HepG2 (cell line): ENCODE results near the gene IARS2. TPM values are rescaled to one million over a fixed set of nuclear protein-coding genes. Genes with fewer than 3 reads are reported as not detected.
"Not testable (repeated sequence)": the region's sequence is repeated elsewhere in the genome, so short reads cannot be mapped to it uniquely, and the experiment has no call there.

Source experiments
- ATAC-seq: fragments of 200-7000 bp; cut with Tn5 transposase; 3 replicates; pipeline ENCODE4 v1.9.1; 2020; ENCODE audit warnings: mild to moderate bottlenecking, moderate library complexity
- BruUV-seq: library from RNA; stranded (reverse); fragments of 400-500 nt; replicated peaks from 2 replicates; lab custom pipeline; 2021; lab: Mats Ljungman, UMichigan
- CTCF ChIA-PET: fragments of 300-600 bp; formaldehyde crosslinking; extraction: SDS; loops from one replicate; lab custom pipeline; 2021; ENCODE audit warnings: low total read pairs, inconsistent platforms, low intra/inter-chr PET ratio; lab: Yijun Ruan, JAX
- POLR2A ChIA-PET: fragments of 350-600 bp; sonication (Branson Sonifier 250); formaldehyde crosslinking; loops from one replicate; lab custom pipeline; 2020; ENCODE audit warnings: antibody characterized with exemption, inconsistent platforms; lab: Yijun Ruan, JAX
- DNase-seq: peaks from one replicate; pipeline ENCODE4 v3.0.0-alpha.2; 2015; ENCODE audit warnings: low spot score
- FAIRE-seq: peaks from 3 replicates; lab custom pipeline; 2011; peaks lifted over from hg19 to GRCh38; lab: Jason Lieb, UNC
- H2AFZ ChIP-seq: one replicate; pipeline ENCODE4 v1.6.1; 2011; ENCODE audit warnings: low read length, inconsistent platforms
- H3K27ac ChIP-seq: fragments of 300-600 bp; 3 replicates; pipeline ENCODE4 v1.8.0; 2011; ENCODE audit warnings: mixed run types, mild to moderate bottlenecking, mixed read lengths, low read length, inconsistent platforms; ENCODE audit not compliant: insufficient read depth; ENCODE audit errors: extremely low read length
- H3K27me3 ChIP-seq, 2 experiments: fragments of 200-600 bp in 1 of 2; 2 replicates in 1 of 2; 3 replicates in 1 of 2; pipeline versions ENCODE4 v1.6.0 to v1.8.0; 2011; ENCODE audit warnings: low read length in 2 of 2, mild to moderate bottlenecking in 2 of 2, moderate library complexity in 2 of 2, inconsistent platforms in 1 of 2; ENCODE audit not compliant: insufficient read depth in 2 of 2, control insufficient read depth in 1 of 2
- H3K36me3 ChIP-seq, 2 experiments: fragments of 200-600 bp in 1 of 2; replicated peaks in 1 of 2; 2 replicates in 1 of 2; 3 replicates in 1 of 2; pipeline versions ENCODE4 v1.5.1 to v1.8.0; 2011; ENCODE audit warnings: low read length in 2 of 2, inconsistent platforms in 1 of 2; ENCODE audit not compliant: insufficient read depth in 2 of 2, control insufficient read depth in 1 of 2
- H3K4me1 ChIP-seq: 2 replicates; pipeline ENCODE4 v1.5.1; 2012; ENCODE audit warnings: low read length, inconsistent platforms; ENCODE audit not compliant: insufficient read depth
- H3K4me2 ChIP-seq: 2 replicates; pipeline ENCODE4 v1.6.0; 2011; ENCODE audit warnings: low read depth, low read length, inconsistent platforms
- H3K4me3 ChIP-seq, 3 experiments: fragments of 200-600 bp in 1 of 3; sonication (generic), shearing (Covaris generic) in 1 of 3; replicated peaks in 1 of 3; 2 replicates each; pipeline ENCODE4 v1.5.1; 2011 to 2016; ENCODE audit warnings: low read length in 3 of 3, inconsistent platforms in 2 of 3, low read depth in 2 of 3, mild to moderate bottlenecking in 2 of 3, control low read depth in 1 of 3, mixed read lengths in 1 of 3; ENCODE audit not compliant: insufficient read depth in 1 of 3
- H3K79me2 ChIP-seq: one replicate; pipeline ENCODE4 v1.6.1; 2011; ENCODE audit warnings: low read length, inconsistent platforms; ENCODE audit not compliant: insufficient read depth
- H3K9ac ChIP-seq: 2 replicates; pipeline ENCODE4 v1.6.0; 2011; ENCODE audit warnings: mild to moderate bottlenecking, low read depth, low read length, inconsistent platforms; ENCODE audit not compliant: insufficient read depth
- H3K9me3 ChIP-seq: 2 replicates; pipeline ENCODE4 v1.5.1; 2012; ENCODE audit warnings: mild to moderate bottlenecking, low read length
- H4K20me1 ChIP-seq: 2 replicates; pipeline ENCODE4 v1.6.0; 2011; ENCODE audit warnings: inconsistent platforms, mild to moderate bottlenecking, low read length, moderate library complexity; ENCODE audit not compliant: insufficient read depth
- AKAP8 ChIP-seq: sonication (generic); formaldehyde crosslinking; IDR thresholded peaks from 2 replicates; pipeline ENCODE4 v1.5.1; 2020; ENCODE audit warnings: mild to moderate bottlenecking, missing genetic modification reagents
- ATF7-NPFF ChIP-seq: sonication (generic); formaldehyde crosslinking; IDR thresholded peaks from 2 replicates; pipeline ENCODE4 v1.8.1; 2023; ENCODE audit warnings: mild to moderate bottlenecking, low read depth, missing genetic modification reagents, moderate library complexity
- CBFB ChIP-seq: sonication (generic); formaldehyde crosslinking; IDR thresholded peaks from 2 replicates; pipeline ENCODE4 v1.4.0; 2020; ENCODE audit warnings: missing genetic modification reagents
- CHCHD3 ChIP-seq: sonication (generic); formaldehyde crosslinking; IDR thresholded peaks from 2 replicates; pipeline ENCODE4 v1.8.0; 2022; ENCODE audit warnings: mild to moderate bottlenecking, missing genetic modification reagents, moderate library complexity
- JARID2 ChIP-seq: sonication (generic); formaldehyde crosslinking; IDR thresholded peaks from 2 replicates; pipeline ENCODE4 v1.8.1; 2023; ENCODE audit warnings: missing genetic modification reagents, inconsistent platforms; ENCODE audit not compliant: insufficient replicate concordance
- NFKB2 ChIP-seq: sonication (generic); formaldehyde crosslinking; IDR thresholded peaks from 2 replicates; pipeline ENCODE4 v1.4.0; 2020; ENCODE audit warnings: missing genetic modification reagents, borderline replicate concordance
- RARG ChIP-seq: sonication (generic); formaldehyde crosslinking; IDR thresholded peaks from 2 replicates; pipeline ENCODE4 v1.4.0; 2020; ENCODE audit warnings: low read depth, mild to moderate bottlenecking, missing genetic modification reagents
- SIN3A ChIP-seq: IDR thresholded peaks from 2 replicates; pipeline ENCODE4 v1.6.1; 2011; ENCODE audit warnings: low read depth, mild to moderate bottlenecking, control low read depth, low read length, borderline replicate concordance
- SRY ChIP-seq: sonication (generic); formaldehyde crosslinking; IDR thresholded peaks from 2 replicates; pipeline ENCODE4 v1.8.0; 2022; ENCODE audit warnings: mild to moderate bottlenecking, missing genetic modification reagents
- ZKSCAN5 ChIP-seq: sonication (generic); formaldehyde crosslinking; IDR thresholded peaks from 2 replicates; pipeline ENCODE4 v1.5.1; 2020; ENCODE audit warnings: mild to moderate bottlenecking, missing genetic modification reagents
- ZNF558 ChIP-seq: sonication (generic); formaldehyde crosslinking; IDR thresholded peaks from 2 replicates; pipeline ENCODE4 v1.9.0; 2022; ENCODE audit warnings: mild to moderate bottlenecking, missing genetic modification reagents, borderline replicate concordance
- WGBS: methylation state at CpG from one replicate; pipeline ENCODE4 v1.1.6; 2017; ENCODE audit warnings: low lambda C conversion rate; 5-methylcytosine and 5-hydroxymethylcytosine counted together
- in situ Hi-C: cut with HindIII; loops from 2 replicates; pipeline ENCODE4 v1.10.0; 2017; ENCODE audit warnings: low pct_unique_long_range_greater_than_20kb; ENCODE audit not compliant: extremely low pct_ligation_motif_present
- intact Hi-C: fragments of 100-400 bp; cut with micrococcal nuclease; formaldehyde crosslinking; loops from one replicate; pipeline ENCODE4 v1.10.0; 2022; ENCODE audit not compliant: unreplicated experiment
- polyA plus RNA-seq, 8 experiments: library from polyadenylated mRNA; depleted of rRNA in 3 of 8; stranded (reverse) in 7 of 8; unstranded in 1 of 8; fragments of >200 nt; fragmentation: Illumina TruSeq in 4 of 8; extraction: Trizol in 4 of 8; gene quantifications; 2 replicates each; pipeline versions ENCODE4 v1.2.1 to v1.2.3, GENCODE V29; 2011 to 2016; ENCODE audit warnings: low read depth in 4 of 8, missing spikeins in 1 of 8, mixed read lengths in 1 of 8; ENCODE audit not compliant: insufficient read depth in 1 of 8
- total RNA-seq, 5 experiments: library from RNA; depleted of rRNA; stranded (reverse); fragments of >200 nt; fragmentation: Illumina TruSeq; extraction: Trizol; gene quantifications; 2 replicates each; pipeline ENCODE4 v1.2.3, GENCODE V29; 2016; ENCODE audit warnings: low read depth in 1 of 5
- TF ChIP-seq, protein P1 (sequence below): sonication (generic); formaldehyde crosslinking; conservative IDR thresholded peaks from 2 replicates; pipeline ENCODE4 v1.8.0; 2022; ENCODE audit warnings: low read depth, missing genetic modification reagents
- TF ChIP-seq, protein P2 (sequence below): sonication (generic); formaldehyde crosslinking; IDR thresholded peaks from 2 replicates; pipeline ENCODE4 v1.9.0; 2022; ENCODE audit warnings: low read depth, missing genetic modification reagents
- TF ChIP-seq, protein P3 (sequence below): IDR thresholded peaks from 2 replicates; pipeline ENCODE4 v1.6.1; 2012; ENCODE audit warnings: inconsistent platforms

The IARS2 gene
- total and polyA plus RNA-seq, 2 of the 13 experiments (the other 11 are each of a cell fraction or from before 2014, with no cell fraction given), result 28.6 to 122 TPM

DNA sequence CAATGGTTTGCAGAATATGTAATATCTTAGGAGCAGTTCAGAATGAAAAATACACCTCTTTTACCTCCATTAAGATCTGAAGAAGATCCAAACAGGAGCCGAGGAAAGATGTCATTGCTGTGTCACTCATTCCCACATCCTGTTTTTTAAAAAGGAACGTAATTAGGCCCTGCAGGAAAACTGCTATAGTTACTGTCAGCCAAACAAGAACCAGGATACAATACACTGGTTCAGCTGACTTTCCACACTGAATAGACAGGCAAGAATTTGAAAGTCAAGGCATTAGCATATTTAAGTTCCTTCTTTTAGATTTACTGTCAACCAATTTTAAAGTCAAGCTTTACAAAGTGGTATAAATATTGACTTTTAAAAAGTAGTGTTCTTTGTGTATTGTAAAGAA is 63.8 kb downstream of the IARS2 start:
- CTCF ChIA-PET, result no interaction called here
- WGBS, result 98% methylated on average over 2 of the region's 2 CpGs
- peaks cover 7 to 25% of the 10 kb centered on the region in 2 experiments; a peak in 4 of 5 replicates for H3K36me3 ChIP-seq
- no peaks in the 10 kb centered on the region for H3K27me3 ChIP-seq
- intact Hi-C loops, result no loop called here
- DNase-seq (no peak), ATAC-seq (no peak), FAIRE-seq (no peak)
- no peak overlapping the region for H3K4me3 ChIP-seq
- H3K9me3 ChIP-seq, result no peaks in the 10 kb centered on the region
- no peak overlapping the region for H3K27ac ChIP-seq
- H3K9ac ChIP-seq, result no peak overlapping the region
- POLR2A ChIA-PET, result no interaction called here
- H2AFZ ChIP-seq, result no peak overlapping the region
- no peak overlapping the region for H3K4me2 ChIP-seq
- H3K4me1 ChIP-seq, result no peaks in the 10 kb centered on the region
- no peaks in the 10 kb centered on the region for H3K79me2 ChIP-seq
- TF ChIP-seq JARID2 (no peak), ZNF558 (no peak), SIN3A (no peak), RARG (CRISPR knock-in tag) (no peak), SRY (CRISPR knock-in tag) (no peak), NFKB2 (CRISPR knock-in tag) (no peak), CBFB (no peak), CHCHD3 (CRISPR knock-in tag) (no peak), ATF7-NPFF (CRISPR knock-in tag) (no peak), AKAP8 (CRISPR knock-in tag) (no peak), ZKSCAN5 (CRISPR knock-in tag) (no peak)
- TF ChIP-seq, protein P1, sequence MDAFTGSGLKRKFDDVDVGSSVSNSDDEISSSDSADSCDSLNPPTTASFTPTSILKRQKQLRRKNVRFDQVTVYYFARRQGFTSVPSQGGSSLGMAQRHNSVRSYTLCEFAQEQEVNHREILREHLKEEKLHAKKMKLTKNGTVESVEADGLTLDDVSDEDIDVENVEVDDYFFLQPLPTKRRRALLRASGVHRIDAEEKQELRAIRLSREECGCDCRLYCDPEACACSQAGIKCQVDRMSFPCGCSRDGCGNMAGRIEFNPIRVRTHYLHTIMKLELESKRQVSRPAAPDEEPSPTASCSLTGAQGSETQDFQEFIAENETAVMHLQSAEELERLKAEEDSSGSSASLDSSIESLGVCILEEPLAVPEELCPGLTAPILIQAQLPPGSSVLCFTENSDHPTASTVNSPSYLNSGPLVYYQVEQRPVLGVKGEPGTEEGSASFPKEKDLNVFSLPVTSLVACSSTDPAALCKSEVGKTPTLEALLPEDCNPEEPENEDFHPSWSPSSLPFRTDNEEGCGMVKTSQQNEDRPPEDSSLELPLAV, result no peak
- TF ChIP-seq, protein P2, sequence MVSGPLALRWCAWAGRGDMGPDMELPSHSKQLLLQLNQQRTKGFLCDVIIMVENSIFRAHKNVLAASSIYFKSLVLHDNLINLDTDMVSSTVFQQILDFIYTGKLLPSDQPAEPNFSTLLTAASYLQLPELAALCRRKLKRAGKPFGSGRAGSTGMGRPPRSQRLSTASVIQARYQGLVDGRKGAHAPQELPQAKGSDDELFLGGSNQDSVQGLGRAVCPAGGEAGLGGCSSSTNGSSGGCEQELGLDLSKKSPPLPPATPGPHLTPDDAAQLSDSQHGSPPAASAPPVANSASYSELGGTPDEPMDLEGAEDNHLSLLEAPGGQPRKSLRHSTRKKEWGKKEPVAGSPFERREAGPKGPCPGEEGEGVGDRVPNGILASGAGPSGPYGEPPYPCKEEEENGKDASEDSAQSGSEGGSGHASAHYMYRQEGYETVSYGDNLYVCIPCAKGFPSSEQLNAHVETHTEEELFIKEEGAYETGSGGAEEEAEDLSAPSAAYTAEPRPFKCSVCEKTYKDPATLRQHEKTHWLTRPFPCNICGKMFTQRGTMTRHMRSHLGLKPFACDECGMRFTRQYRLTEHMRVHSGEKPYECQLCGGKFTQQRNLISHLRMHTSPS (CRISPR knock-in tag), result no peak
- TF ChIP-seq, protein P3, sequence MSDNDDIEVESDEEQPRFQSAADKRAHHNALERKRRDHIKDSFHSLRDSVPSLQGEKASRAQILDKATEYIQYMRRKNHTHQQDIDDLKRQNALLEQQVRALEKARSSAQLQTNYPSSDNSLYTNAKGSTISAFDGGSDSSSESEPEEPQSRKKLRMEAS, result no peak
- H4K20me1 ChIP-seq, result no peaks in the 10 kb centered on the region
- BruUV-seq, result no TSS peak
- in situ Hi-C loops, result no loop called here

DNA sequence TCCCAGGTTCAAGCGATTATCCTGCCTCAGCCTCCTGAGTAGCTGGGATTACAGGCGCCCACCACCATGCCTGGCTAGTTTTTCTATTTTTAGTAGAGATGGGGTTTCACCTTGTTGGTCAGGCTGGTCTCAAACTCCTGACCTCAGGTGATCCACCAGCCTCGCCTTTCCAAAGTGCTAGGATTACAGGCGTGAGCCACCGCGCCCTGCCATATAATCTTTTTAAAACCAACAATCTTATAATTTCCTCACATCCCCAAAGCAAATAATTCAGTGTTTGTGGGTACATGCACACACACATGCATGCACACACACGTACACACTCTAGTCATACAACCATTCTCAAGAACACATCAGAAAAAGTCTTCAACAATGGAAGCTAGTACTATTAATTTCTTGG is 64.6 kb downstream of the IARS2 start:
- in situ Hi-C loops, H4K20me1 ChIP-seq, intact Hi-C loops, FAIRE-seq, H3K9ac ChIP-seq, H2AFZ ChIP-seq, BruUV-seq, H3K27ac ChIP-seq, POLR2A ChIA-PET, CTCF ChIA-PET, H3K4me2 ChIP-seq, H3K27me3 ChIP-seq, H3K4me3 ChIP-seq, H3K9me3 ChIP-seq, DNase-seq, H3K79me2 ChIP-seq, ATAC-seq, H3K4me1 ChIP-seq: not testable (repeated sequence)
- H3K36me3 ChIP-seq, result peaks cover 9 to 22% of the 10 kb centered on the region in 2 experiments; a peak in 4 of 5 replicates
- over 99% methylated on average over 7 of the region's 7 CpGs for WGBS
